ENCODE measurements around the gene GZF1.

The GZF1 gene

DNA sequence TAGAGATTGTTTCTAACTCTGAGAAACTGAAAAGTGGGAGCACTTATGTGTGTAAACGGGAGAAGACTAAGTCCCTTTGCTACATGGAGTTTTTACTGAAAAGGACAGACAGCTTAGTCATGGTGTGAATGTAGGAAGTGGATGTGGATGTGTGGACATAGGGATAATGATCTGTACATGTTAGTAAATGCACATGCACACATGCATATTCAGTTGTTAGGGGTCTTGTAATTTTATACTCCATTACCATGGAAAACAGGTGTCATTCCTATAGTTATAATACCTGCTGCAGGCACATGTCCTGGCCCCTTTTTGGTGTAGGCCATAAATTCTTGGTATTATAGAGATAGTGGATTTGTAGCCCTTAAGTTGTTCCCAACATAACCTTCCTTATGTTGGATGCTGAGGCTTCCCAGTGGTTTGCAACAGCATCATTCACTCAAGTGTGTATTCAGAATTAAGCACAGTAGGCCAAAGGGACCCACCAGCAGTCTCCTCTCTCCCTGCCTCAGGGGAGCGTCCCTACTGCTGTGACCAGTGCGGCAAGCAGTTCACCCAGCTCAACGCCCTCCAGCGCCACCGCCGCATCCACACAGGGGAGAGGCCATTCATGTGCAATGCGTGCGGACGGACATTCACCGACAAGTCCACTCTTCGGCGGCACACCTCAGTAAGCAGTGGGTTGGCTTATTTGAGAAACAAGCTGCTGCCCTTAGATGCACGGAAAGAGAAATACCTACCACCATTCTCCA is 7.3 kb downstream of the GZF1 start:
- DNase-seq (ENCODE audit: low spot score), result no peak

DNA sequence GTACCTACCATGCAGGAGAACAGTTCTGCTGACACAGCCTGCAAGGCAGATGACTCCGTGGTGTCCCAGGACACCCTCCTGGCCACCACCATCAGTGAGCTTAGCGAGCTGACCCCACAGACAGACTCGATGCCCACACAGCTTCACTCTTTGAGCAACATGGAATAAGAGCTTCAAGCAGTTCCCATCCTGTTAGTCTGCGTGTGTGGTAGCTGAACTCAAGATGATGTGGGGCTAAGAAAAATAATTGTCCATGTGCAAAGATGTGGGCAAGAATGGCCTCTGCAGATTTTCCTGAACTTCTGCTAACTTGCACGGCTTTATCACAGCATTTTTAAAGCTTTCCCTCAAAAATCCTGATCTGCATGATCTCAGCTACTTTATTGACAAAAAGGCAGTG is 8.3 kb downstream of the GZF1 start:
- no peak for DNase-seq (ENCODE audit: low spot score)

DNA sequence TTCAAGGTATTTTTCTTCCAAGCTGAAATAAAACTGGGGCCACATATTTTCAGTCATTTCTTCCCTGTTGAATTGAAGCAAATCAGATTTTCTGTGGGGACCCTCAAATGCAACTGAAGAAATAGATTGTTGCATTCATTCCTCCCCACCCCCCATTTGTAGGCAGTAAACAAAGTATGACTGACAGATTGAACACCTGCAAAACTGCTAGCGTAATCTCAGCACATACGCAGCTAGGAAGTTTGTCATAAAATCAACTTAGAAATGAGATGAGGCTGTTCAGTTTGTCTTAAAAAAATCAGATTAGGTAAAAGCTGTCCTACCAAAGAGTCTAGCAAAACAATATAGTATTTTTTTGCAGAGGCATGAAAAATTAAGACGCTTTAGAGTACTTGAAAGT is 8.9 kb downstream of the GZF1 start:
- DNase-seq (ENCODE audit: low spot score), result no peak

DNA sequence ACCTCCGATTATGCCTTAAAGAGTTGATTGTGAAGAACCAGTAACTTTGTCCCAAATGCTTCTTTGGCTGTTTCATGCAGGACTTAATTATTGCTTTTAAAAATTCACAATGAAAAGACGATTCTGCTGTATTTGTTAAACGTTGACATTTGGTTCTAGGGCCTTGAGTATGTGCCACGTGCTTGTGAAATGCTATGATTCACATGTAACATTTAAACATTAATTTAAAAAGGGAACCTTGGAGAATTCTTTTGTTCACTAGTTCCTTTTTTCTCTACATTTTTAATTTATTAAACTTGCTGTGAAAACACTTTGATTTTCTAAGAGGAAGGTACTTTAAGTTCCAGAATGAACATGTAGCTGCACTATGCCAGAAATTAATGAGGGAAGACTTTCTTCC is 9.5 kb downstream of the GZF1 start:
- no peak for DNase-seq (ENCODE audit: low spot score)

DNA sequence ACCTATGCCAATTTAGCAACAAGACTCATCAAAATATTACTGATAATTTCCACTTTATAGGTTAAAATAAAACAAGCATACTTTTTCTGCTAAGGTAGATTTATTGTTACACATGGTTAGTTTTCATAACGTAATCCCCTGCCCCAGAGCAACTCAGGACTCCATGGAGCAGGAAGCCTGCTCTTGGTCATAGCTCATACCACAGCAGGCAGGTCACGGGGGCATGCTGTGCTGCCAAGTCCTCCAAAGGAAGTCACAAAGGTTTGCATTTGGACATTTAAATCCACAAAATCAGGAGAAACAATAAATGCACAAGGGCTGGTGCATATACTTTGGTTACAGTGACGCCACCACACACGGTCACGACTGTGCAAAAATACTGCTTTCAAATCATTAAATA is 12.5 kb downstream of the GZF1 start:
- no peak for DNase-seq (ENCODE audit: low spot score)

DNA sequence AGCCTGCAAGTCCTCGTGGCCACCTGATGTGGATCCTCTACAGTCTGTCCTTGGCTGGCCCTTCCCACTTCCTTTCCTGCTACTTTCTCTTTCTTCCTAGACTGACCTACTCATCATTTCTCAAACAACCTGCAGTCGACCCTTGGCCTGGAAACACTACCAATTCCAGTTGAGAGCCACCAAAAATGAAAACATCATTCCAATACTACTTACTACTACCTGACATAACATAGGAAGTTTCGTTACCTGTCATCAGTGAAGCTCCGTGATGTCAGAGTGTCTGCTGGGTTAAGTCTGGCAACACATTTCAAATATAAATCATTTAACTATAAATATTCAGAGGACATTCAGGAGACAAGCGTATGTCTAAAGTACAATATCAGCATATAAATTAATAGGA is 13.8 kb downstream of the GZF1 start:
- no peak for DNase-seq (ENCODE audit: low spot score)

DNA sequence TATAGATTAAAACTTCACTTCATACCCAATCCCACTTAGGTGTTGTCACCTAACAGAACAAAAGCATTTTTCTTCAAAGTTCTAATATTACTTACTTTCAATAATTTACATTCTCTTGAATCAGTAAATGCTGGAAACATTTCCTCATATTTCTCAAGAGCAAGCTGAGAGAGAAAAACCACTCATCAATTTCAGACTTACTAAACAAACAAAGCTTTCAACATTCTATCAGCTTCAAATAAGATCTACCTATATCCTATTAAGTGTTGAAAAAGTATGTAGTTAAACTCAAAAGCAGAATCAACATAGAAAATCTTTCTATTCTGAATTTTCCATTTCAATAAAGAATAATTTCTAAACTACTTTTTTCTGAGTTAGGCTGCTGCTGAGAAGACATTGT is 17.8 kb downstream of the GZF1 start:
- DNase-seq (ENCODE audit: low spot score), result no peak

DNA sequence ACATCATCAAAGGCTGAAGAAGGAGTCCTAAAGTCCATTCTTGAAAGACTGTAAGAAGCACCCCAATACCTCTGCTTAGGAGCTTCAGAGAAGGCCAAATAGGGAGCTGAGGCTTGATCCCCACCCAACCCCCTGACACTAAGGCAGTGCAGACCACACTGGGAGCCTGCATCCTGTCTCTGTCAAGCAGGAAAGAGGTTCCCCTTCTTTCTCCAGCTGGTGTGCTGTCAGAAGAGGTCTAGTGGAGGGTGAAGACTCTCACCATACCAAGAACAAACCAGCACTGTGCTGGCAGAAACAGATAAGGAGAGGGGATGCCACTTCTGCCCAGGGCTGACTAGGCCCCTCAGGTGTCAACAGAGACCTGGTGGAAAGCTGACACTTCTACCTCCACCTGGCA is 19.9 kb downstream of the GZF1 start:
- no peak for DNase-seq (ENCODE audit: low spot score)

DNA sequence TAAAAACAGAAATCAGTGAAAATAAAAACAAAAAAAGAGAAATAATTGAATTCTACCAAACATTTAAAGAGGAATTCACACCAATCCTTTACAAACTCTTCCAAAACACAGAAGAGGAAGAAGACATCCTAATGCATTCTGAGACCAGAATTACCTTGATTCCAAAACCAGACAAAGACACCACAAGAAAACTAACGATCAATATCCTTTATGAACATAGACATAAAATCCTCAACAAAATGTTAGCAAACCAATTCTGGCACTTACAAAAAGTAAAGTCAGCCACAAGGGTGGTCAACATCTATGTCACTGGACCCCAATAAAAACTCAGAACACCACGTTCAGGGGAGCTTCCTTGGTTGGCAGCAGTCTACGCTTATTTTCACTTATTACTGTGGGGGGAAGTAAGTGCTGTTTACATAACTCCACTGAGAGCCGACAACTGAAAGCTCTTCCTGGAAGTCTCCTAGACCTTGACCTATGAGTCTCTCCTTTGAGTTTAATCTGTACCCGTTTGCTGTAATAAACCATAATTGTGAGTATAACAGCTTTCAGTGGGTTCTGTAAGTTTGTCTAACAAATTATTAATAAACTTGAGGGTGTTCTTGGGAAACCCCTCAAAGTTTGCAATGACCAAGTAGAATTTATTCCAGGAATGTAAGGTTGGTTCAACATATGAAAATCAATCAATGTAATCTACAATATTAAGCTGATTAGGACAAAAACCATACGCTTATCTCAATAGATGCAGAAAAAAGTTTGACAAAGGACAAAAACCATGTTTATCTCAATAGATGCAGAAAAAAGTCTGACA is 24.5 kb downstream of the GZF1 start:
- DNase-seq (ENCODE audit: low spot score), result no peak

DNA sequence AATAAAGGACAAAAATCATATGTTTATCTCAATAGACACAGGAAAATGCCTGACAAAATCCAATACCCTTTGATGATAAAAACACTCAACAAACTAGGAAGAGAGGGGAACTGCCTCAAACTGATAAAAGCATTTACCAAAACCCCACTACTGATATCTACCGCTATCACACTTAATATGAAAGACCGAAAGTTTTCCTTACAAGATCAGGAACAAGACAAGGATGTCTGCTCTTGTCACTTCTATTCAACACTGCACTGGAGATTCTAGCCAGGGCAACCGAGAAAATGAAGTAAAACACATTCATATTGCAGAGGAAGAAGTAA is 25.1 kb downstream of the GZF1 start:
- no peak for DNase-seq (ENCODE audit: low spot score)

DNA sequence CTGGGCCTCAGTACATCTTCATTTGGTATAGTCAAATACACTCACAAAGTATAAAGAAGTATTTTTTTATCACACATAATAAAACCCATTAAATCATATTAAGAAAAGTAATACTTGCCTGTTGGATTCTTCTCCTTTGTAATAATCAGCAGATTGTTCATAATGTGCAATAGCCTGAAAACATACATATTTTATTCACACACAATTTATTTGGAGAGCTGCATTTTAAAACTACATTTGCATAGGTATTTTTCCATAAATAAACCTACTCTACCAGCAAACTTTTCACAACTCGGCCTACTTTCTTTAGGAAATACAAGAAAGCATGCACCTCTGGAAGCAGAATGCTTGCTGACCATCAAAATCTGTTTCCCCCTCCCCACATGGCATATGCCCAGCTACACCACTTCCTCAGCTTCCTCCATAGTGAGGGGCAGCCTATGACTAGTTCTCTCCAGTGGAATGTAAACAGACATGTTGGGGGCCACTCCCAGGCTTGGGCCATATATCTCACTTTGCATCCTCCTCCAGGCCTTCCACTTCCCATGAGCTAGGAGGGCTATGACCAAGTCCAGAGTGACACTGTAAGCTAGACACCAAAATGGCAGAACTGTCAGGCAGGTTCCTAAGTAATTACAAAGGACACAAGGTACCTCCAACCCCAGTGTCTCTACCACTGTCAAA is 28.3 kb downstream of the GZF1 start:
- no peak for DNase-seq (ENCODE audit: low spot score)

DNA sequence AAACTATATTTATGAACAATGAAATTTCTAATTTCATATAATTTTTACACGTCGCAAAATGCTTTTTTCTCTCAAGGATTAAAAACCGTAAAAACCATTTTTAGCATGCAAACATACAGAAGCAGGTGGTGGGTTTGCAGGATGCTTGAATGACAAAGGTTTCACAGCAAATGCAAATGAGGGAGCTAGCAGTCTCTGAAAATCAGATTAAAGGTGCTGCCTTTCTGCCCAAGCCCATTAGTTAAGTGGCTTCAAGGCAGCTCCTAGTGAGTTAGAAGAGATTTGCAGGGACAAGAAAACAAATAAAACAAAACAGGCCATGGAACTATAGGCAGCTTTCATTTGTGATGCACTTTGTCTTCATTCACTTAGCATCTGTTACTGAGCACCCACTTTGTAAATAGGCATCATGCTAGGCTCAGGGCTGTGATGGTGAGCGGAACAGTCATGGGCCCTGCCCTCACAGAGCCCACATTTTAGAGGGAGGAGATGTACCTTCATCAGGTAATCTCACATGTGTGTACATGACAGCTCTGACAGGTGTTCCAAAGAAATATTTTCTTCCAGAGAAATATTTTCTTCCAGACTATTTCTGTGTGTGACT is 29.8 kb downstream of the GZF1 start:
- DNase-seq (ENCODE audit: low spot score), result no peak

DNA sequence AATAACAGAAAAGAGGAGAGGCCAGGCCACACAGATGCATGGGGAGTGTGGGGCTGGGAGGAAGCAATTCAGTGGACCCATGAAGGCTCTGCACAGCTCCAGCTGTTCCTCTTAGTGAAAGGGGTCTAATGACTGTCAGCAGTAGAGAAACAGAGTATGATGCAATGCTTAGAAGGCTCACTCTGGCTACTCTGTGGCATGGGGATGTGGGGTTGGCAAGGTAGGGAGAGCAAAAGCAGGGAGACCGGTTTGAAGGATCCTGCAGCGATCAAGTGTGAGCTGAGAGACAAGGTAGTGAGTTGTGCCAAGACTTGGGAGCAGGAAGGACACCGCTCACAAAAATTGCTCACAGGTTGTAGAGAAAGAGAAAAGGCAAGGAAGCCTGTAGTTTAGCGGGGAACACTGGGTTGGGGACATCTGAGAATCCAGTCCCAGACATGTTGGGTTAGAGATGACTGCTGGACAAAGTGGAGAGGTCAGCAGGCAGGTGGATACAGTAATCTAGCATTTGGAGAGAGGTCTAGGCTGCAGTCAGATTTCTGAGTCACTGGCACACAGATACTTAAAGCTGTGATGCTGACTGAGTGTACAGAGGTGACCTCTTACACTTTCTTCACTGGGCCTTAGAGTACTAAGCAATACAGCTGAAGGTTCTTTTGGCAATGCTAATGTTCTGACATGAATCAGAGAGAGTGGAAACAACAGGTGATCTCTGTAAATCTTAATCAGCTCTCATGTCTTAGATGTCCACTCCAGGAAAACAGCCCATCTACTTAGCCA is 32.2 kb downstream of the GZF1 start:
- DNase-seq (ENCODE audit: low spot score), result no peak

DNA sequence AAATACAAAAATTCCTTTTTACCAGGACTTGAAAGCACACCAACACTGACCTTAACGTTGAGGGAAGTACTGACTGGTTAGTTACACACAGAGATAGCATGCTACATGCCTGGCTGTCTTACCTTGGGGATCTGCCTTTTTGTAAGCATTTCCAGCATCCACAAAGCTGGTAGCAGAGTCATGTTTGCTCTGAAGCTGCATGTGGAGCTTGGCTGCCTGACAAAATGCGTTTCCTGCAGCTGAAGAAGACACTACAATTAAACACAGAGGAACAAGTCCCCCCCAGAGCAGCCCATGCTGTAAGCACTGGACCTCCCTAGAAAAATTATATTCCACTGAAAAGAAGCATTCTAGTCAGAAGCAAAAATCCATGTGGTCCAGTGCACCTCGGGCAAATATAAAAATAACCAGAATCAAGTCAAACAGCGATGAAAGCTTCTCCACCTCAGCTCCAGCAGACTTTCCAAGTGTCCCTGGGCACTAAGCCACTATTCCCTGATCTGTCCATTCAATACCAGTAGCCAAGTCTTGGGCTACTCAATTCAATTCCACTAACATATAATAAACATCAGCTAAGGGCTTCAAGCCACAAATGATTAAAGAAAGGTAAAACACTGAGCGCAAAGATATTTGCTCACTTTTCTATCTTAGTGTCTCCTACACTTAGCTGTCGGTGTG is 35.1 kb downstream of the GZF1 start:
- DNase-seq (ENCODE audit: low spot score), result no peak

DNA sequence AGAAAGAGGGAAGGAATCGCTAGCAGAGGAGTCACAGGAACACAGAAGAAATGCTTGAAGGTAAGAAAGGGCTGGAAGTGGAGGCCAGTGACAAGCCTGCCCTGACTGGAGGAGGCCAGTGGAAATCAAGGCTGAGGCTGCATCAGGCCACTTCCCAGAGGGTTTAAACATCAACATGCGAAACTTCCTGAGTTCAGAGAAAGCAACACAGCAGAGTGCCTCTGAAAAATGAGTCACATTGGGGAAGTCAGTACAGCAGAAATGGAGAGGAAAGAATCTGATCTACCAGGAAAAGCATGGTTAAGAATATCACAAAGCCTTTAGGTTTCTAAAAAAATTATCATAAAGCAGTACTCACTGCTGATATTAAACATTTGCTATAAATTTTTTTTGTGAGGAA is 36.0 kb downstream of the GZF1 start:
- no peak for DNase-seq (ENCODE audit: low spot score)

DNA sequence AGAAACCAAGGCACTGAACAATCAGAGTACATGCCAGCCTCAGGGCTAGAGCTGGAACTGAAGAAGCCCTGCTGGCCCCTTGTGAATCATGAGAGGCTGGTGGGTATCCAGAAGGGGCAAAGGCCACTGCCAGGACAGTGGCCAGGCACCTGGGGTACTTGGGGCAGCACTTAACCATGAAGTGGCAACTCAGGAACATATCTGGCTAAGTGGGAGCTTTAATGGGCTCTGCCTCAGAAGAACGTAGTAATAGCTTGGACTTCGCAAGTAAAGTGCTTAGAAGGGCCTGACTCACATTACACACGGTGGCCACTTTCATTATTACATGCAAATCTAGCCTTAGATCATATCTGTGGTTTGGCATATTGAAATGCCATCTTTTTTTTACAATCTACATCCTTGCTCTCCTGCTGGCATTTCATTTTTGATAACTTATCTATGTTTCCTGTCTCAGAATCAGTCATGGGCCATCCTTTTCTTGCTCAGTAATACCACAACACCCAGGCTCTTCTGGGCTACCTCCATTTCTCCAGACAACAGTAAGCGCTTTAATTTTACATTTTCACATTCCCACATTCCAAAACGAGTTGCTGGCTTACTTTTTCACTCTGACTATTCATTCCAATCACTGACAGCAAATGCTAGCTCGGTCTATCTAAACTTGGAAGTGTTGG is 37.7 kb downstream of the GZF1 start:
- DNase-seq (ENCODE audit: low spot score), result no peak

DNA sequence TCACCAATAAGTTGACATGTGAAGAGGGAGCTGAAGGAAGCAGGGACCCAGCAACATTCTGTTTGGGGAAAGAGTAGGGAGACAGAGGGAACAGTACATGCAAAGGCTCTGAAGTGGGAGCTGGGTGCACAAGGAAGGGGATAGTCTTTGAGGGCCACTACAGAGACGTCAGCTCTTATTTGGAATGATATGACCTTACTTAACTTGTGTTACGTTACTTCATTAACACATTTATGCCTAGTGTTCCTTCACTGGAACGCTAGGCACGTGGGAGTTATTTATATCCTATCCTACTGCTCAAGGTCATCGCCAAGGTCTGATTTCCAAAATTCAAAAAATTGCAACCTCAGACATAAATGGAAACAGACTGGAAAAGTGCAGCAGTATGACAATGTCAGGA is 39.1 kb downstream of the GZF1 start:
- no peak for DNase-seq (ENCODE audit: low spot score)

DNA sequence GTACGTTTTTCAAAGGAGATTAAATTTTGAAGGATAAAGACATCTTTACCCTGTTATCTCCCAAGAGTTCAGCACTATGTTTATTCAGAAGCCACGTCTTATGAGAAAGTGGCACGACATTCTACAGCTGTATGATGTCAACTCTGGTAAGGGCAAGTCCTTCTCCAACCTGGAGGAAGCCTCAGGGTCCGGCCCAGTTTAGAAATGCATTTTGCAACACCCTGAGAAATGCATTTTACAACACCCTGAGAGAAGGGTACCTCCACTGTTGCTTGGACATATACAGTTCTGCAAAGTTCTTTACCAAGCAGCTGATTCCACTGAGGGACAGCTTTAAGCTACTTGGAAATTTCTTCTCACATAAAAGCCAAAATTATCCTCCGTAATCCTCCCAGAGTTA is 41.8 kb downstream of the GZF1 start:
- DNase-seq (ENCODE audit: low spot score), result no peak

DNA sequence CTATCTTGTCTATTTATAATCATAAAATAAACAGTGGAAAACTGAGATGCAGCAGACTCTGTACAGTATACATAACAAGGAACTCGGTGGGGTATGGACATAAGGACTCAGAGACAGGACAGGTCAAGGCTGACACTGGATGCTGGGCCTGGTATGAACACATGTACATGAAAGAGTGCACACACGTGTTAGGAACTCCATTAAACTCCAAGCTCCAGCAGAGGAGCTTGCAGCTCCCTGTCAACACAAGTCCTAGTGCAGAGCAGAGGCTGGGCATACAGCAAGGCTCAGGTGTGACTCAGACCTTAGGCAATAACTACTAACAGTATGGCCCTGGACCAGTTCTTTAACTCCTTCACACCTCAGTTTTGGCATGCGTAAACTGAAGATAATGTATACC is 42.2 kb downstream of the GZF1 start:
- no peak for DNase-seq (ENCODE audit: low spot score)

DNA sequence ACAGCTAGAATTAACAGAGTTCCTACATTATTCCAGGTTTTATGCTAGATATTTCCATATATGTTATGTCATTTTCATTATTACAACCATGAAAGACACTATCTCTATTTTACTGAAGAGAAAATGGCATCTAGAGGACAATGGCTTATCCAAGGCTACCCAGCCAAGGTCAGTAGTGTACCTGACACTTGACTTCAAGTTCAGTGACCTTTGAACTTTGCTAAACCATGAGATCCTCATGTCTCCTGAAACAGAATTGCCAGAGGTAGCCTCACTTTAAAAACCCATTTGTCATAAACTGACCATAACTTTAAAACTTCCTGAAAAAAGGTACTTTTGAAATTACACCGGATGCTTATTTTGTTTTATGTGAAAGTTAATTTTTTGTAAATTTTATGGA is 44.9 kb downstream of the GZF1 start:
- no peak for DNase-seq (ENCODE audit: low spot score)

All from hematopoietic multipotent progenitor cell treated with erythropoietin and hydrocortisone succinate and interleukin-3 and kit ligand, for 15 days (in vitro differentiated cells).